Thymus (tissue), 14 donors: ENCODE measurements around the gene CRMP1. TPM values are rescaled to one million over a fixed set of nuclear protein-coding genes. Genes with fewer than 3 reads are reported as not detected.

Experiments
- DNase-seq, 9 donors: peaks; one replicate each; pipeline ENCODE4 v3.0.0-alpha.2; 2013; ENCODE audit warnings: low spot score in 9 of 9, low read depth in 6 of 9, missing footprints in 1 of 9
- H3K27ac ChIP-seq, 2 donors: one replicate each; pipeline ENCODE4 v1.5.1; 2013; ENCODE audit warnings: control low read depth in 1 of 2, low read depth in 1 of 2, low read length in 1 of 2, mild to moderate bottlenecking in 1 of 2, moderate library complexity in 1 of 2
- H3K27me3 ChIP-seq, 2 donors: one replicate each; pipeline ENCODE4 v1.5.1; 2013; ENCODE audit warnings: low read length in 1 of 2; ENCODE audit not compliant: control insufficient read depth in 2 of 2, insufficient read depth in 1 of 2
- H3K36me3 ChIP-seq, 2 donors: one replicate each; pipeline ENCODE4 v1.5.1; 2013; ENCODE audit warnings: low read length in 1 of 2, mild to moderate bottlenecking in 1 of 2, moderate library complexity in 1 of 2; ENCODE audit not compliant: control insufficient read depth in 2 of 2, insufficient read depth in 2 of 2
- H3K4me1 ChIP-seq, 2 donors: one replicate each; pipeline ENCODE4 v1.5.1; 2013; ENCODE audit warnings: low read length in 2 of 2; ENCODE audit not compliant: control insufficient read depth in 2 of 2, insufficient read depth in 2 of 2
- H3K4me3 ChIP-seq, 2 donors: one replicate each; pipeline ENCODE4 v1.5.1; 2013; ENCODE audit warnings: low read length in 2 of 2, control low read depth in 1 of 2, mild to moderate bottlenecking in 1 of 2
- H3K9me3 ChIP-seq, 2 donors: one replicate each; pipeline ENCODE4 v1.5.1; 2013; ENCODE audit warnings: low read length in 1 of 2, mild to moderate bottlenecking in 1 of 2; ENCODE audit not compliant: control insufficient read depth in 2 of 2, insufficient read depth in 1 of 2
- WGBS: extraction: QIAGEN DNeasy Blood & Tissue Kit; methylation state at CpG from one replicate; pipeline ENCODE4 v1.1.7; 2013; 5-methylcytosine and 5-hydroxymethylcytosine counted together
- long read RNA-seq, 10 donors: transcript quantifications; one replicate each; lab custom pipeline, GENCODE V29; 2026
- polyA plus RNA-seq: library from polyadenylated mRNA; stranded (reverse); fragments of 200-250 nt; gene quantifications from one replicate; pipeline ENCODE4 v1.2.3, GENCODE V29; 2013
- total RNA-seq: library from RNA; stranded (reverse); fragments of 120-200 nt; gene quantifications from one replicate; pipeline ENCODE4 v1.2.4, GENCODE V29; 2013
- donor health status: healthy.

Gene CRMP1
- total RNA-seq, result 1.7 TPM
- polyA plus RNA-seq, result 7.0 TPM
- long read RNA-seq, donor 1, result 0 reads
- long read RNA-seq, donor 2, result 0 reads
- long read RNA-seq, donor 3, partial matches to known transcripts, result 0 of 1 reads
- long read RNA-seq, donor 3, other reads (novel, unspliced or antisense), result 0 of 1 reads
- long read RNA-seq, donor 4, result 0 reads
- long read RNA-seq, donor 5, partial matches to known transcripts, result 0 of 2 reads
- long read RNA-seq, donor 5, other reads (novel, unspliced or antisense), result 0 of 2 reads
- long read RNA-seq, donor 6, partial matches to known transcripts, result 0 of 2 reads
- long read RNA-seq, donor 6, other reads (novel, unspliced or antisense), result 0 of 2 reads
- long read RNA-seq, donor 7, result 0 reads
- long read RNA-seq, donor 8, partial matches to known transcripts, result 0 of 3 reads
- long read RNA-seq, donor 8, other reads (novel, unspliced or antisense), result 0 of 3 reads
- long read RNA-seq, donor 9, result 0 reads
- long read RNA-seq, donor 10, result 0 reads

GRCh38 chr4:5893004-5893580, at the start of gene CRMP1:
TSS of gene CRMP1 (minus strand) at chr4:5893086. CDS start at chr4:5892969, 117 bp downstream.
- H3K27ac ChIP-seq, result no peak within 1 kb of the TSS
- H3K9me3 ChIP-seq, result no peaks in the 10 kb centered on the region
- no peaks in the 10 kb centered on the region for H3K4me1 ChIP-seq
- H3K36me3 ChIP-seq, result no peaks in the 10 kb centered on the region
- DNase-seq, result no peak
- H3K4me3 ChIP-seq, result no peak within 1 kb of the TSS
- H3K27me3 ChIP-seq, result peaks cover 63% of the 10 kb centered on the region in 2 donors
- 8% methylated on average over 66 of the region's 67 CpGs for WGBS

- 73% methylated on average over 6 of the region's 6 CpGs for WGBS
- H3K27ac ChIP-seq, result no peak overlapping the region
- H3K27me3 ChIP-seq, result no peaks in the 10 kb centered on the region
- no peaks in the 10 kb centered on the region for H3K36me3 ChIP-seq
- no peaks in the 10 kb centered on the region for H3K4me1 ChIP-seq
- H3K9me3 ChIP-seq, result no peaks in the 10 kb centered on the region
- no peak for DNase-seq
- H3K4me3 ChIP-seq, result no peak overlapping the region
These were observed 48.7 kb upstream of the CRMP1 start for GRCh38 chr4:5941601-5942000.

GRCh38 chr4:5940470-5941203, 47.8 kb upstream of the CRMP1 start:
- no peaks in the 10 kb centered on the region for H3K9me3 ChIP-seq
- H3K4me1 ChIP-seq, result no peaks in the 10 kb centered on the region
- no peak overlapping the region for H3K4me3 ChIP-seq
- no peaks in the 10 kb centered on the region for H3K36me3 ChIP-seq
- no peak for DNase-seq
- 77% methylated on average over 3 of the region's 3 CpGs for WGBS
- H3K27ac ChIP-seq, result no peak overlapping the region
- no peaks in the 10 kb centered on the region for H3K27me3 ChIP-seq

GRCh38 chr4:5933996-5934831, 41.3 kb upstream of the CRMP1 start:
- no peak overlapping the region for H3K4me3 ChIP-seq
- no peaks in the 10 kb centered on the region for H3K4me1 ChIP-seq
- no peaks in the 10 kb centered on the region for H3K27me3 ChIP-seq
- H3K36me3 ChIP-seq, result no peaks in the 10 kb centered on the region
- no peak overlapping the region for H3K27ac ChIP-seq
- 79% methylated on average over 16 of the region's 16 CpGs for WGBS
- no peak for DNase-seq
- no peaks in the 10 kb centered on the region for H3K9me3 ChIP-seq

GRCh38 chr4:5933116-5933515, 40.2 kb upstream of the CRMP1 start:
- WGBS, result 80% methylated on average over 4 of the region's 4 CpGs
- Histone ChIP-seq H3K27me3 (no peaks in the 10 kb centered on the region), H3K36me3 (no peaks in the 10 kb centered on the region), H3K4me3 (no peak overlapping the region), H3K27ac (no peak overlapping the region), H3K9me3 (no peaks in the 10 kb centered on the region), H3K4me1 (no peaks in the 10 kb centered on the region)
- no peak for DNase-seq

- H3K9me3 ChIP-seq, result no peaks in the 10 kb centered on the region
- H3K27me3 ChIP-seq, result no peaks in the 10 kb centered on the region
- no peak overlapping the region for H3K4me3 ChIP-seq
- H3K4me1 ChIP-seq, result no peaks in the 10 kb centered on the region
- no peaks in the 10 kb centered on the region for H3K36me3 ChIP-seq
- no peak overlapping the region for H3K27ac ChIP-seq
- 77% methylated on average over 12 of the region's 12 CpGs for WGBS
- no peak for DNase-seq
These were observed 39.2 kb upstream of the CRMP1 start for GRCh38 chr4:5932035-5932568.

- H3K27ac ChIP-seq, result no peak overlapping the region
These were observed 38.6 kb upstream of the CRMP1 start for GRCh38 chr4:5931526-5931925.

GRCh38 chr4:5930876-5931275, 38.0 kb upstream of the CRMP1 start:
- DNase-seq, result no peak
- Histone ChIP-seq H3K9me3 (no peaks in the 10 kb centered on the region), H3K36me3 (no peaks in the 10 kb centered on the region), H3K27me3 (no peaks in the 10 kb centered on the region), H3K4me1 (no peaks in the 10 kb centered on the region), H3K4me3 (no peak overlapping the region), H3K27ac (no peak overlapping the region)
- WGBS, result 92% methylated on average over 7 of the region's 7 CpGs

More at GRCh38 chr4:5931526-5931925, 38.6 kb upstream of the CRMP1 start:
- H3K27me3 ChIP-seq, result no peaks in the 10 kb centered on the region
- no peaks in the 10 kb centered on the region for H3K4me1 ChIP-seq
- DNase-seq, result no peak
- WGBS, result 55% methylated on average over 9 of the region's 9 CpGs
- H3K4me3 ChIP-seq, result no peak overlapping the region
- H3K36me3 ChIP-seq, result no peaks in the 10 kb centered on the region
- no peaks in the 10 kb centered on the region for H3K9me3 ChIP-seq
